PC-9 (cell line): ENCODE data around the gene AGXT.

Experiments
- CTCF ChIP-seq: fragments of 200-600 bp; sonication (generic); conservative IDR thresholded peaks from 2 replicates; pipeline ENCODE4 v1.6.1; 2017; ENCODE audit warnings: mixed run types, antibody characterized with exemption, mild to moderate bottlenecking, moderate library complexity
- EZH2 ChIP-seq: fragments of 200-600 bp; sonication (generic); IDR thresholded peaks from 2 replicates; pipeline ENCODE4 v1.8.0; 2017; ENCODE audit warnings: antibody characterized with exemption, low read depth

GRCh38 chr2:240869109-240869955 is 708 bp downstream of the AGXT start:
- TF ChIP-seq CTCF (no peak), EZH2 (no peak)
